C1 segment of cervical spinal cord (tissue), 14 donors: ENCODE data around the gene GP1BA.
A peak's percentile ranks its signal among the peaks of the same experiment; 100 is the strongest.

Experiments
- DNase-seq, 14 donors: peaks; one replicate each; lab custom pipeline; 2025; lab: John Stamatoyannopoulos, UW

Gene GP1BA

DNA sequence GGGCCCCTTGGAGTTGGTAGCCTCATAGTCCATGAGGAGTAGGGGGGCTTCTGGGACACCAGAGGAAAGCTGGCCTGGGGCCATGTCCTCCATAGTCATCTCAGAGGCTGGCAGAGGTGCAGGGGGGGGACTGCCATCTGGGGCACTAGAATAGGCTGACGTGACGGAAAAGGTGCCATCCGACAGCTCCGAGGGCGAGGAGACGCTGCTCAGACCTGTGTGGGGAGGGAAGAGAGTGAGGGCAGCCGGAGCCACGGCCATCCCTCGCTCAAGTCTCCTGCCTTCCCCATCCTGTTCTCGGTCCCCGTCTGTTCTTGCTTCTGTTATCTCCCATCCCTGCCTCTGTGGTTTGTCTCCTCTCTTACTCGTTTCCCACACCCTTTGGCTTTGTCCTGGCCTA is 40.2 kb downstream of the GP1BA start:
- no peak for DNase-seq

DNA sequence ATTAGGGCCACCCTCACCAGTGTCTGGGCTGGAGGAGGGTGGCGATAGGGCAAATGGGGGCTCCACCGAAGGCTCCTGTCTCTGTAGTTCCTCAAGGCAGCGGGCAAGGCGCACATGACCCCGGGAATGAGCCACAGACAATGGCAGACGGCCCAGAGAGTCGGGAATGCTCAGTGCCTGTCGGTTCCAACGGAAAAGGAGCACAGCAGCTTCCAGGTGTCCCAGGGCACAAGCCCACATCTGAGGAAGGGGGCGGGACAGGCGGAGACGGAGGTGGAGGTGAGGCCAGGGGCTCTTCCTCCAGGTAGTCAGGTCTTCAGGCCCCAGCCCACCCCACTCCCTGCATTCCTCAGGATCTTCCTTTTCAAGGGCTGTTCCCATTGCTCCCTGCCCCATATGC is 40.7 kb downstream of the GP1BA start:
- no peak for DNase-seq

GRCh38 chr17:4973256-4974114 is 41.4 kb downstream of the GP1BA start:
- DNase-seq: no peak

DNA sequence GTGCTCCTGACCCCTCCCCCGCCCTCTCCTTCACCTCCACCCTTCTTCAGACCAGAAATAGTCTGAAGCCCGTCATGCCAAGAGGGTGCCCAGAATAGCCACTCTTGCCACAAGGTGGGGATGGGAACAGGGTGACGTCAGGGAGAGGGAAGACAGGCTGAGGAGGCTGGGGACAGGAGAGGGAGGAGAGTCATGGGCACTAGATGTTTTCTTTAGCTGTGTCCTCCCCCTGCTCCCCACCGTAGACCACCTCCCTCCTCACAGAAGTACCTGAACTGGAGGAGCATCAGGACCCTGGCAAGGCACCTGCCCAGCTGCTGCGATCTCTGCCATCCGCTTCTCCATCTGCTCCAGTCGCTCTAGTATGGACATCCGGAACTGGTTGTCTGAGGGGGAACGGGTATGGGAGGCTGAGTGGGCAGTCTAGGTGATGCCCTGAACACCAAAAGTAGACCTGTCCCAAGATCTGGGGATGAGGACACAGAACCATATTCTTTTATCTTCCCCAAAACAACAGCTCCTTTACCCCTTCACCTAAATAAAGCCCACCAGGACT is 42.1 kb downstream of the GP1BA start:
- DNase-seq: no peak

GRCh38 chr17:4978726-4979125 is 46.6 kb downstream of the GP1BA start:
- DNase-seq: no peak

GRCh38 chr17:4980644-4981216 is 48.7 kb downstream of the GP1BA start:
- DNase-seq: peak in 1 of 14 donors; percentile 2

- no peak for DNase-seq
Observed at GRCh38 chr17:4982305-4982704, 50.2 kb downstream of the GP1BA start.
